HL-60 (cell line): Measurements from ENCODE around the gene GAB2.

Source experiments
- DNase-seq, 2 experiments: peaks; one replicate each; pipeline ENCODE4 v3.0.0-alpha.2; 2010 to 2020; ENCODE audit warnings: low read depth in 1 of 2, low spot score in 1 of 2
- H3K27ac ChIP-seq: fragments of 250-450 bp; sonication (Bioruptor Pico); replicated peaks from 2 replicates; pipeline ENCODE4 v1.5.1; 2020; ENCODE audit warnings: mild to moderate bottlenecking, moderate library complexity
- H3K27me3 ChIP-seq: fragments of 250-450 bp; sonication (Bioruptor Pico); 2 replicates; pipeline ENCODE4 v1.5.1; 2021; ENCODE audit warnings: mild to moderate bottlenecking, moderate library complexity; ENCODE audit not compliant: insufficient read depth, poor library complexity, severe bottlenecking
- H3K4me3 ChIP-seq: replicated peaks from 2 replicates; pipeline ENCODE4 v1.5.1; 2011; ENCODE audit warnings: mild to moderate bottlenecking, control low read depth, low read length; ENCODE audit not compliant: insufficient read depth
- GABPA ChIP-seq: IDR thresholded peaks from 2 replicates; pipeline ENCODE4 v1.6.1; 2012; ENCODE audit warnings: low read depth
- POLR2AphosphoS5 ChIP-seq: IDR thresholded peaks from 2 replicates; pipeline ENCODE4 v1.6.1; 2012; ENCODE audit warnings: low read depth
- SPI1 ChIP-seq: IDR thresholded peaks from 2 replicates; pipeline ENCODE4 v1.6.1; 2012; ENCODE audit warnings: low read depth, mild to moderate bottlenecking, borderline replicate concordance
- TF ChIP-seq, protein P1 (sequence below): IDR thresholded peaks from one replicate; pipeline ENCODE4 v1.5.1; 2011; ENCODE audit warnings: low read length, control low read depth, inconsistent platforms; ENCODE audit not compliant: insufficient read depth
- TF ChIP-seq, protein P2 (sequence below): IDR thresholded peaks from 2 replicates; pipeline ENCODE4 v1.6.1; 2012; ENCODE audit warnings: low read depth; ENCODE audit not compliant: insufficient replicate concordance

GAB2 gene

DNA sequence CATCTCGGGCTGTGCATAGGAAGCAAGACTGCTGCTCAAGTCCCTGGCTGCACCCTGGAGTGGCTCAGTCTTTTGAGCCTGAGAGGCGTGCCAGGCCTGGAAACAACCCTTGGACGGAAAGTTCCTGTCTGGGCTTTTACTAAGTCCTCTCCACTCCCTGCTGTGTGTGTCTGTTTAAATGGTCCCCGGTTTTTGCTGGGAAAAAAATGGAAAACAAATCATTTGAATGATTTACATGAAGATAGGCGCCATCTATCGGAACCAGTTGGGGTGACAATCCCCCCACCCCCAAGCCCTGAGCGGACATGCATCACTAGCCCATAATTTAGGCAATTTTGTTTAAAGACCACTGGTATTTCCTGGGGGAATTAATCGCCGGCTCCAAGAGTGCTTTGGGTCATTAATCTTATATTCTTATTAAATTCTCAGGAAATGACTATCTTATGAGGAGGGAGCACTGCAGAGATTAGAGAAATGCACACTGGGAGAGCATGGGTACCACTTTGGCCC, 2.7 kb upstream of the GAB2 start:
- DNase-seq, result peak in 1 of 2 experiments; percentile 50
- Histone ChIP-seq H3K4me3 (no peak overlapping the region), H3K27ac (no peak overlapping the region), H3K27me3 (no peaks in the 10 kb centered on the region)
- TF ChIP-seq SPI1, result no peak
- TF ChIP-seq, protein P1, sequence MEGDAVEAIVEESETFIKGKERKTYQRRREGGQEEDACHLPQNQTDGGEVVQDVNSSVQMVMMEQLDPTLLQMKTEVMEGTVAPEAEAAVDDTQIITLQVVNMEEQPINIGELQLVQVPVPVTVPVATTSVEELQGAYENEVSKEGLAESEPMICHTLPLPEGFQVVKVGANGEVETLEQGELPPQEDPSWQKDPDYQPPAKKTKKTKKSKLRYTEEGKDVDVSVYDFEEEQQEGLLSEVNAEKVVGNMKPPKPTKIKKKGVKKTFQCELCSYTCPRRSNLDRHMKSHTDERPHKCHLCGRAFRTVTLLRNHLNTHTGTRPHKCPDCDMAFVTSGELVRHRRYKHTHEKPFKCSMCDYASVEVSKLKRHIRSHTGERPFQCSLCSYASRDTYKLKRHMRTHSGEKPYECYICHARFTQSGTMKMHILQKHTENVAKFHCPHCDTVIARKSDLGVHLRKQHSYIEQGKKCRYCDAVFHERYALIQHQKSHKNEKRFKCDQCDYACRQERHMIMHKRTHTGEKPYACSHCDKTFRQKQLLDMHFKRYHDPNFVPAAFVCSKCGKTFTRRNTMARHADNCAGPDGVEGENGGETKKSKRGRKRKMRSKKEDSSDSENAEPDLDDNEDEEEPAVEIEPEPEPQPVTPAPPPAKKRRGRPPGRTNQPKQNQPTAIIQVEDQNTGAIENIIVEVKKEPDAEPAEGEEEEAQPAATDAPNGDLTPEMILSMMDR, result peak; percentile 1

DNA sequence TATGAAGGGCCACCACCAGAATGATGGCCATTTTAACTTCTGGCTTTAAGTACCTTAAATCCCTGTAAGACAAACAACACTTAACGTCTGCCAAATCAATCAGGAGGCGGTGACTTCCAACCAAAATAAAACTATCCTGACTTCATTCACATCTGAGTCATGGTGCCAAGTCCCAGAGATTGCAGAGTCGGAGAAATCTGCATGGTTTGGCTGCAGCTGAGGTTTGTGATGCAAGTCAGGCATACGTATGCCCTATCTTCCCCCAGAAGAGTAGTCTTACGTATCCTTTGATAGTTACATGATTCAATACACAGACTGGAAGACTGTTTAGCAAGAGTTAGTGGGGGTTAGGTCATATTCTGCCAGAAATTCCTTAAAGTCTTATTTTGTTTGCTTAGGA, 1.7 kb upstream of the GAB2 start:
- no peaks in the 10 kb centered on the region for H3K27me3 ChIP-seq
- peak; percentile 37 to 50 for DNase-seq
- no peak overlapping the region for H3K4me3 ChIP-seq
- no peak overlapping the region for H3K27ac ChIP-seq
- no peak for TF ChIP-seq POLR2AphosphoS5
- no peak for TF ChIP-seq GABPA
- TF ChIP-seq, protein P2, sequence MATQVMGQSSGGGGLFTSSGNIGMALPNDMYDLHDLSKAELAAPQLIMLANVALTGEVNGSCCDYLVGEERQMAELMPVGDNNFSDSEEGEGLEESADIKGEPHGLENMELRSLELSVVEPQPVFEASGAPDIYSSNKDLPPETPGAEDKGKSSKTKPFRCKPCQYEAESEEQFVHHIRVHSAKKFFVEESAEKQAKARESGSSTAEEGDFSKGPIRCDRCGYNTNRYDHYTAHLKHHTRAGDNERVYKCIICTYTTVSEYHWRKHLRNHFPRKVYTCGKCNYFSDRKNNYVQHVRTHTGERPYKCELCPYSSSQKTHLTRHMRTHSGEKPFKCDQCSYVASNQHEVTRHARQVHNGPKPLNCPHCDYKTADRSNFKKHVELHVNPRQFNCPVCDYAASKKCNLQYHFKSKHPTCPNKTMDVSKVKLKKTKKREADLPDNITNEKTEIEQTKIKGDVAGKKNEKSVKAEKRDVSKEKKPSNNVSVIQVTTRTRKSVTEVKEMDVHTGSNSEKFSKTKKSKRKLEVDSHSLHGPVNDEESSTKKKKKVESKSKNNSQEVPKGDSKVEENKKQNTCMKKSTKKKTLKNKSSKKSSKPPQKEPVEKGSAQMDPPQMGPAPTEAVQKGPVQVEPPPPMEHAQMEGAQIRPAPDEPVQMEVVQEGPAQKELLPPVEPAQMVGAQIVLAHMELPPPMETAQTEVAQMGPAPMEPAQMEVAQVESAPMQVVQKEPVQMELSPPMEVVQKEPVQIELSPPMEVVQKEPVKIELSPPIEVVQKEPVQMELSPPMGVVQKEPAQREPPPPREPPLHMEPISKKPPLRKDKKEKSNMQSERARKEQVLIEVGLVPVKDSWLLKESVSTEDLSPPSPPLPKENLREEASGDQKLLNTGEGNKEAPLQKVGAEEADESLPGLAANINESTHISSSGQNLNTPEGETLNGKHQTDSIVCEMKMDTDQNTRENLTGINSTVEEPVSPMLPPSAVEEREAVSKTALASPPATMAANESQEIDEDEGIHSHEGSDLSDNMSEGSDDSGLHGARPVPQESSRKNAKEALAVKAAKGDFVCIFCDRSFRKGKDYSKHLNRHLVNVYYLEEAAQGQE, result no peak
- TF ChIP-seq SPI1, result no peak
- TF ChIP-seq, protein P1, result no peak

DNA sequence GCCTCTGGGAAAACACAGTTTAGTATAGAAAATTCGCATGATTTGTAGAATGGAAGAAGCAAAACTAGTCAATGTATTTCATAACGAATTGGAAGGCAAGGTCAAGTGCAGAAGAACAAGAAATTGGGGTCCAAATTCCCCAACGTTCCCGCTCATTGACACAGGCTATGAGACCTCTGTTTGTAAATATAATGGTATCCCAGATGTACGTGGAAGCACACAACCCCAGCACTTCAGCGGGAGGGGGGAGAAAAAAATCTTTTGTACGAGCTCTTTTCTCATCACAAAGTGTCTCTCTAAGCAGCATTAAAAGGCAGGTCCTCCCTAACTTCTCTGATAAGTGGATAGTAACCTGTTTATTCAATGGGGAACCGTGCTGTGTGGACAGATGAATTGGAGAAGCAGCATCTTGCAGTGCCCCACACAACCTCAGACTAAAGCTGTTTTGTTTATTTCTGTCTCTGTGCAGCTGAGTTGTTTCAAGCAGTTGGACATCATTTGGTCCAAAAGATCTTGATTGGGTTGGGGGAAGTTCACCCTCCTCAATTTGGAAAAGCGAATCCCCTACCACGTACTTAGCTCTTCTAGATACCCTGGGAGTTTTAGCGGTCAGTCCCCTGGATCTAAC, 1.1 kb upstream of the GAB2 start:
- Histone ChIP-seq H3K27ac (no peak overlapping the region), H3K4me3 (no peak overlapping the region), H3K27me3 (no peaks in the 10 kb centered on the region)
- TF ChIP-seq, protein P1, result no peak
- TF ChIP-seq POLR2AphosphoS5 (no peak), SPI1 (no peak), GABPA (no peak)
- TF ChIP-seq, protein P2, result no peak
- DNase-seq, result peak in 1 of 2 experiments; percentile 26
